Measurements from ENCODE around the gene SPRN.

DNA sequence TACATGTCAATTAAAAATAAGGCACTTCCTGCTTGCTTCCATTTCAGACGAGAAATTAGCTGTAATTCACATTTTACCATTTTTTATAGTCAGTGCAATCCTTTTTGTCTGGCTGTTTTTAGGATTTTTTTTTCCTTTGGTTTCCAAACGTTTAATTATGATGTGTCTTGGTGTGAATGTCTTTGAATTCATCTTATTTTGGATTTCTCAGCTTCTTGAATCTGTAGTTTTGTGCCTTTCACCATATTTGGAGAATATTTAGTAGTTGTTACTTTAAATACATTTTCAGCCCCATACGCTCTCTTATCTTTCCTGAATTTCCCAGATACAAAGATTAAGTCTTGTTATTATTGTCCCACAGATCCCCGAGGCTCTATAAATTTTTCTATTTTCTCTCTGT lies 26.9 kb upstream of the SPRN start:
- TF ChIP-seq, protein P1, sequence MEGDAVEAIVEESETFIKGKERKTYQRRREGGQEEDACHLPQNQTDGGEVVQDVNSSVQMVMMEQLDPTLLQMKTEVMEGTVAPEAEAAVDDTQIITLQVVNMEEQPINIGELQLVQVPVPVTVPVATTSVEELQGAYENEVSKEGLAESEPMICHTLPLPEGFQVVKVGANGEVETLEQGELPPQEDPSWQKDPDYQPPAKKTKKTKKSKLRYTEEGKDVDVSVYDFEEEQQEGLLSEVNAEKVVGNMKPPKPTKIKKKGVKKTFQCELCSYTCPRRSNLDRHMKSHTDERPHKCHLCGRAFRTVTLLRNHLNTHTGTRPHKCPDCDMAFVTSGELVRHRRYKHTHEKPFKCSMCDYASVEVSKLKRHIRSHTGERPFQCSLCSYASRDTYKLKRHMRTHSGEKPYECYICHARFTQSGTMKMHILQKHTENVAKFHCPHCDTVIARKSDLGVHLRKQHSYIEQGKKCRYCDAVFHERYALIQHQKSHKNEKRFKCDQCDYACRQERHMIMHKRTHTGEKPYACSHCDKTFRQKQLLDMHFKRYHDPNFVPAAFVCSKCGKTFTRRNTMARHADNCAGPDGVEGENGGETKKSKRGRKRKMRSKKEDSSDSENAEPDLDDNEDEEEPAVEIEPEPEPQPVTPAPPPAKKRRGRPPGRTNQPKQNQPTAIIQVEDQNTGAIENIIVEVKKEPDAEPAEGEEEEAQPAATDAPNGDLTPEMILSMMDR (IDR thresholded peaks at IDR 0.05) = no peak
- no peak for TF ChIP-seq POLR2A (IDR thresholded peaks at IDR 0.05)
